Measurements from ENCODE around the gene NOBOX. TPM values are rescaled to one million over a fixed set of nuclear protein-coding genes. Genes with fewer than 3 reads are reported as not detected.

The NOBOX gene
- total RNA-seq (not detected), polyA plus RNA-seq (not detected)
- long read RNA-seq, donor 1, result 0 reads
- long read RNA-seq, donor 2, result 0 reads
- long read RNA-seq, donor 3, result 0 reads
- long read RNA-seq, donor 4, result 0 reads
- long read RNA-seq, donor 5, result 0 reads
- long read RNA-seq, donor 6, result 0 reads
- long read RNA-seq, donor 7, result 0 reads
- long read RNA-seq, donor 8, result 0 reads
- long read RNA-seq, donor 9, result 0 reads
- long read RNA-seq, donor 10, result 0 reads

DNA sequence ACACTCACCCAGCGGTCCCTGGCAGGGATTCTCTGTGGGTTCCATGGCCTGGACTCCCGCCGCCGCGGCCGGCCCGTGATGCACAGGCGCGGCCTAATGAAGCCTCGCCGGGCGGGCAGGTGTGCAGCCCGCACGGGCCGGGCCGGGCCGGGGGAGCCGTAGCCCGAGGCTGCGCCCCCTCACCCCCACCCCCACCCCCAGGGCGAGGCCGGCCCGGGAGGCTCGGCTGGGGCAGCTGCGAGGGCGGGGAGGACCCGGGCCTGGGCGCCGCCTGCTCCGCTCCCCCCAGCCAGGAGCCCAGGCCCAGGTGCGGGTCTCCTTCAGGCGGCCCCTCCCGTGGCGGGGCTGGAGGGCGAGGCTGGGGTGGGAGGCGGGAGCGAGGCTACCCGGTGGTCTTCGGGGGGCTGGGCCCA is at the start of gene NOBOX:
Gene NOBOX (minus strand): TSS at position 45 of the 413 bp plus-strand sequence.
- Histone ChIP-seq H3K36me3 (replicated peaks in 1 of 2) (no peaks in the 10 kb centered on the region), H3K4me3 (no peak within 1 kb of the TSS), H3K4me1 (replicated peaks in 1 of 2) (no peaks in the 10 kb centered on the region), H3K27ac (no peak within 1 kb of the TSS), H3K27me3 (no peaks in the 10 kb centered on the region), H3K9me3 (replicated peaks in 1 of 3) (no peaks in the 10 kb centered on the region)
- WGBS, 4 donors, result 93 to 97% (median 94%) methylated on average over 14 to 39 of the region's 39 CpGs
- no peak for TF ChIP-seq CTCF (IDR thresholded peaks at IDR 0.05)
- DNase-seq, result no peak
- intact Hi-C loops (cut with DNase I), result no loop called here

GRCh38 chr7:144452064-144452463 is 48.6 kb upstream of the NOBOX start:
- TF ChIP-seq POLR2A (IDR thresholded peaks at IDR 0.05) (no peak), CTCF (IDR thresholded peaks at IDR 0.05) (no peak)
- no peak overlapping the region for H3K27ac ChIP-seq
- no peaks in the 10 kb centered on the region for H3K27me3 ChIP-seq
- no peak for DNase-seq
- H3K4me1 ChIP-seq (replicated peaks in 1 of 2), result no peaks in the 10 kb centered on the region
- no peaks in the 10 kb centered on the region for H3K9me3 ChIP-seq (replicated peaks in 1 of 3)
- intact Hi-C loops (cut with DNase I), result no loop called here
- no peak overlapping the region for H3K4me3 ChIP-seq
- 91 to 96% (median 95%) methylated on average over 5 of the region's 5 CpGs for WGBS, 4 donors
- no peaks in the 10 kb centered on the region for H3K36me3 ChIP-seq (replicated peaks in 1 of 2)

DNA sequence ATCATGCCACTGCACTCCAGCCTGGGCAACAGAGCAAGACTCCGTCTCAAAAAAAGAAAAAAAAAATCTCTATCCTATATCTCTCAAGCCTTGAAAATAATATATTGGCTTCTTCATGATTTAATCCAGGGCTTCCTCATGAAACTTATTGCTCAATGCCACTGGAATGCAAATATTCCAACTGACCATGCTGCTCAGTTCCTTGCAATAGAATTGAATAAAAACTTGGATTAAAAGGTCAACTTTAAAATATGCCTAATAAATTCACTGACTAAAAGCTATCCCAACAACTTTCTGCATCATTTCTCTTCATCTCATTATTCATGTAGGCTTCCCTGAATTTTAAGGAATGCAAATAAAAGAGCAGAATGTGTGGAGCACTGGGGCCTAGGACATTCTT is 42.1 kb upstream of the NOBOX start:
- no peak for TF ChIP-seq POLR2A (IDR thresholded peaks at IDR 0.05)
- TF ChIP-seq CTCF (IDR thresholded peaks at IDR 0.05), result no peak
- intact Hi-C loops (cut with DNase I), result no loop called here
- no peak for DNase-seq
- Histone ChIP-seq H3K27me3 (no peaks in the 10 kb centered on the region), H3K4me1 (replicated peaks in 1 of 2) (no peaks in the 10 kb centered on the region), H3K36me3 (replicated peaks in 1 of 2) (no peaks in the 10 kb centered on the region), H3K27ac (no peak overlapping the region), H3K9me3 (replicated peaks in 1 of 3) (no peaks in the 10 kb centered on the region), H3K4me3 (no peak overlapping the region)
- 60 to 82% (median 69%) methylated on average over 1 of the region's 1 CpG for WGBS, 4 donors

DNA sequence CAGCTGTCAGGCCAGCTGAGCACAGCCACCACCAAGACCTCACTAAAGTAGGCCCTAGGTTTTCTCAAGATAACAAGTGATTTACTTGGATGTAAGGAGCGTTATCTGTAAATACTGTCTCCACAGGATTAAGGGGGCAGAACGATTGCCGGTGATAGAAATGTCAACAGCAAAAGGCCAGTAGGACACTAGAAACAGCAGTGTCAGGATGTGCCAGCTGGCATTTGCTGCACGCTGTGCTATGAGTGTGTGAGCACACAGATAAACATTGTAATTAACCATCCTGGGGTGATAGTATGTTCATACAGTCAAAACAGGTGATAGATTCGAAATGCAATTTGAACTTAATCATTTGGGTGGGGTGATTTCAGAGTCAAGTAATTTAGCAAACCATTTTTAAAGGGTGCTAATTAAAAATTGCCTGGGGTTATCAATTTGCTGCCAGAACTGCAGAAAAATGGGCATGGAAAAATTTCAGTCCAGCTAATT is 36.3 kb upstream of the NOBOX start:
- Histone ChIP-seq H3K4me1 (replicated peaks in 1 of 2) (no peaks in the 10 kb centered on the region), H3K9me3 (replicated peaks in 1 of 3) (no peaks in the 10 kb centered on the region), H3K36me3 (replicated peaks in 1 of 2) (no peaks in the 10 kb centered on the region), H3K27me3 (no peaks in the 10 kb centered on the region), H3K27ac (no peak overlapping the region), H3K4me3 (no peak overlapping the region)
- intact Hi-C loops (cut with DNase I), result no loop called here
- DNase-seq, result no peak
- 50 to 63% (median 54%) methylated on average over 5 of the region's 5 CpGs for WGBS, 4 donors
- TF ChIP-seq POLR2A (IDR thresholded peaks at IDR 0.05) (no peak), CTCF (IDR thresholded peaks at IDR 0.05) (no peak)

All from adrenal gland (tissue), 19 donors.